Endothelial cell (in vitro differentiated cells): Measurements from ENCODE around the gene MALL. TPM values are rescaled to one million over a fixed set of nuclear protein-coding genes. Genes with fewer than 3 reads are reported as not detected.
"Not testable (repeated sequence)": the region's sequence is repeated elsewhere in the genome, so short reads cannot be mapped to it uniquely, and the experiment has no call there.

Experiments used
- DNase-seq: peaks from one replicate; pipeline ENCODE4 v3.0.0; 2021; ENCODE audit warnings: low spot score
- H3K27ac Mint-ChIP-seq: one replicate; pipeline ENCODE4 v1.8.0; 2021; ENCODE audit warnings: mixed read lengths, inconsistent platforms; ENCODE audit not compliant: unreplicated experiment
- H3K27me3 Mint-ChIP-seq: one replicate; pipeline ENCODE4 v1.8.0; 2021; ENCODE audit warnings: mild to moderate bottlenecking, moderate library complexity, mixed read lengths, inconsistent platforms; ENCODE audit not compliant: unreplicated experiment
- H3K36me3 Mint-ChIP-seq: one replicate; pipeline ENCODE4 v1.8.0; 2021; ENCODE audit warnings: mild to moderate bottlenecking, low read depth, mixed read lengths, inconsistent platforms; ENCODE audit not compliant: unreplicated experiment
- H3K4me1 Mint-ChIP-seq: one replicate; pipeline ENCODE4 v1.8.0; 2021; ENCODE audit warnings: mild to moderate bottlenecking, mixed read lengths, inconsistent platforms; ENCODE audit not compliant: unreplicated experiment
- H3K4me3 Mint-ChIP-seq: one replicate; pipeline ENCODE4 v1.8.0; 2021; ENCODE audit warnings: mild to moderate bottlenecking, mixed read lengths, inconsistent platforms; ENCODE audit not compliant: unreplicated experiment
- H3K9me3 Mint-ChIP-seq: one replicate; pipeline ENCODE4 v1.8.0; 2021; ENCODE audit warnings: mixed read lengths, inconsistent platforms; ENCODE audit not compliant: unreplicated experiment
- total RNA-seq: library from RNA; stranded (reverse); fragmentation: NEBNext Ultra II Directional; extraction: Animal tissue kit (Norgen Biotek cat#: 25700); gene quantifications from one replicate; pipeline ENCODE4 v1.2.1, GENCODE V29; 2021; ENCODE audit not compliant: unreplicated experiment

The MALL gene
- total RNA-seq, 1 donor from 2014 or later: 2.6 TPM

DNA sequence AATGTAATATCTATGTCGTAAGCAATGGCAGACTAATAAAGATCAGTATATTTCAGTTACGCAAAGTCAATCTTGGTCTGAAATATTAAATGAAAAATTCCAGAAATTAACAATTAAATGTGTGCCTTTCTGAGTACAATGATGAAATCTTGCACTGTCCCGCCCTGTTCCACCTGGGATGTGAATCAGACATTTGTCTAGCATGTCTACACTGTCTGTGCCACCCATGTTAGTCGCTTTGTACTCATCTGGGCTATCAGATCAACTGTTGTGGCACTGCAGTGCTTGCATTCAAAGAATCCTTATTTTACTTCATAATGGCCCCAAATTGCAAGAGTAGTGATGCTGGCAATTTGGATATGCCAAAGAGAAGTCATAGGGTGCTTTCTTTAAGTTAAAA, 25.5 kb downstream of the MALL start:
- not testable (repeated sequence) for H3K9me3 Mint-ChIP-seq, H3K4me3 Mint-ChIP-seq, H3K27me3 Mint-ChIP-seq, H3K36me3 Mint-ChIP-seq, DNase-seq, H3K4me1 Mint-ChIP-seq, H3K27ac Mint-ChIP-seq

DNA sequence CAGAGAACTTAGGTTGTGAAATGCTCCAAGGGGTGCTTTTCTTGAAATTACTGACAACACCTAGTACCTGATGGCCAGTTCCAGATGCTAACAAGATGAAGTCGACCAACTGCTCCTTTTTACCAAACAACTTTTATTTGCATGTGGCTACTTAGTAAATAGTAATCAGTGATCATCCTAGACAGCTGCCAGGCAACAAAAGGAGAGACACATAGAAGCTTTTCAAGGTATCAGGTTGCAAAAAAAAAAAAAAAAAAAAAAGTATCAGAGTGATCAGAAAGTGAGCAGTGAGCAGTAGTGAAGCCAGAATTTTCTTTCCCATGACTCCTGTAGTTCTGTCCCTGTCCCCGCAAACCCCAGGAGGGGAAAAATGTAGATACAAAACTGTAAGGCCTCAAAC, 31.9 kb downstream of the MALL start:
- H3K27ac Mint-ChIP-seq, H3K4me1 Mint-ChIP-seq, H3K4me3 Mint-ChIP-seq, H3K27me3 Mint-ChIP-seq, H3K36me3 Mint-ChIP-seq, DNase-seq, H3K9me3 Mint-ChIP-seq: not testable (repeated sequence)

DNA sequence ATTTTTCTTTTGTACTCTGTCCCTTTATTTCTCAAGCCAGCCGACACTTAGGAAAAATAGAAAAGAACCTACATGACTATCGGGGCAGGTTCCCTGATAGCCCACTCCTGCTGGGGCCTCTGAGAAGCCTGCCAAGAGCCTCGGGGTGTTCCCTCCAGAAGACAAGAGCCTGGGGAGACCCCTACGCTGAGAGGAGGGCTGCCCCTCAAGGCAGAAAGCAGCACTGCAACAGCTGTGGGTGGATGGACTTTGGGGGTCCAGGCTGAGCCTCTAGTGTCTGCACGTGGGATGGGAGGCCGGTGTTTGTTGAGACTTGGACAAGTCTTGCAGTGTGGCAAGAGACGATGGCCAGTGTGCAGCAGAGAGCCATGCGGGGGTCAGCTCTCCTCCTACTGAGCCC, 32.5 kb downstream of the MALL start:
- not testable (repeated sequence) for H3K4me3 Mint-ChIP-seq, H3K27me3 Mint-ChIP-seq, H3K4me1 Mint-ChIP-seq, DNase-seq, H3K27ac Mint-ChIP-seq, H3K9me3 Mint-ChIP-seq, H3K36me3 Mint-ChIP-seq

DNA sequence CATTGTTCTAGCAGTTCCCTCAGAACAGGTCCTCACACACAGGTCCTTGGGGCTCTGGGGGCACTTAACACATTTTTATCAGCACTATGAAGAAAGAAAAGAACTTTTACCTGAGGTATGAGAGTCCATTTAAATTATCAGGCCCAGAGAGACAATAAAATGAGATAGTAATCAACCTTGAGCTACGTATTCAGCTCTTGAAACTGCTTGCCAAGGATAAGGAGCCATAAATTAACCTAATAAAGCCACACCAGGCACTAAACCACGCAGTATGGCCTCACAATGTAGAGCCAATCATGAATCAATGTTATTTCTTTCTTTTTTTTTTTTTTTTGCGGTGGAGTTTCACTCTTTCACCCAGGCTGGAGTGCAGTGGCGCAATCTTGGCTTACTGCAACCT, 37.5 kb downstream of the MALL start:
- H3K36me3 Mint-ChIP-seq, H3K27me3 Mint-ChIP-seq, H3K4me1 Mint-ChIP-seq, H3K4me3 Mint-ChIP-seq, H3K9me3 Mint-ChIP-seq, DNase-seq, H3K27ac Mint-ChIP-seq: not testable (repeated sequence)

DNA sequence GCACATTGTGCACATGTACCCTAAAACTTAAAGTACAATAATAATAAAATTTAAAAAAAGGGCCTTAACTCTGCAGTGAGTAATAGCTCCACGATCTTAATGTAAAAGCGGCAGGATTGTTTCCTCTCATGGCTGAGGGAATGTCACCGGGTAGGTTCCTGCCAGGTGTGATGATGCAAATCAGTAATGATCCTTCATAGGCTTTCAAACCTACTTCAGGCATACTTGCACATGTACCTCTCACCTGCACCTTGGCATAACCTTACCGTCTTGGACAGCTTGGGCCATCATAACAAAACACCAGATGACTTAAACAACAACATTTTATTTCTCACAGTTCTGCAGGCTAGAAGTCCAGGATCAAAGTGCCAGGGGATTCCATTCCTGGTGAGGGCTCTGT, 39.7 kb downstream of the MALL start:
- not testable (repeated sequence) for H3K4me3 Mint-ChIP-seq, H3K4me1 Mint-ChIP-seq, DNase-seq, H3K27ac Mint-ChIP-seq, H3K27me3 Mint-ChIP-seq, H3K9me3 Mint-ChIP-seq, H3K36me3 Mint-ChIP-seq

DNA sequence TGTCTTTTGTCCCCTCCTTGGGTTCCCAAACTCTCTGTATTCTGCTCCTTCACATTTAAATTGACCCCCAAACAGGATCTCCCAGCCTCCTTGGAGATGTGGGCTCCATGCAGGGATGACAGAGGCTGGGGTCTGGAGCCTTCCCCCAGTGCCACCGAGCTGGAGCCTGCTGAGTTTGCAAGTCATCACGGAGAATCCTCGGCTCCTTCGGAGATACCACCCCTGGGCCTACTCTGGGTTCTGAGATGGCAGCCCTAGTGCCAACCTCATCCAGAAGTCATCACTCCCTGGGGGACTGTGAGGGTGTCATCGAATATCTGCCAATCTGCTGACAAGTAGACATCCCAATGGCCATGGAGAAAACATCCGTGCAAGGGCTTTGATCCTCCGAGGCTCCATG, 45.8 kb downstream of the MALL start:
- not testable (repeated sequence) for DNase-seq, H3K27ac Mint-ChIP-seq

DNA sequence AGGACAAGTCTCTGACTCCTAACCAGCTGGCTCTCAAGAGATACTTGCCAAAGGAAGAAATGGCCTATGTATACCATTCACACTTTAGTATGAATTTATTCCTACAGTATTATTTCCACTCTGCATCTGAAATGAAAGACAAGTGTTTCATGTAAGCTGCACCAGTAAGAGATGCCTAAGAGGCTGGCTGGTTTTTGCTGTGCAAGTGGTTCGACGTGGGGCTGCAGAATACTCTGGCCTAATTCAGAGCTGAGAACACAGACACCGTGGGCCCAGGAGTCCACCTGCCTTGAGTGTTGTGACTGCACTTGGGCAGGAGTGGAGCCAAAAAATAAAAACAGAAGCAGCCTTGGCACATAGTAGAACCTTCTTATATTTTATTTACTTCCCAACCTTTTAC, 47.5 kb downstream of the MALL start:
- H3K36me3 Mint-ChIP-seq, H3K27ac Mint-ChIP-seq, H3K4me1 Mint-ChIP-seq, H3K4me3 Mint-ChIP-seq, DNase-seq, H3K27me3 Mint-ChIP-seq, H3K9me3 Mint-ChIP-seq: not testable (repeated sequence)

More for the DNA sequence above, 45.8 kb downstream of the MALL start:
- not testable (repeated sequence) for H3K4me3 Mint-ChIP-seq, H3K36me3 Mint-ChIP-seq, H3K27me3 Mint-ChIP-seq, H3K4me1 Mint-ChIP-seq, H3K9me3 Mint-ChIP-seq

DNA sequence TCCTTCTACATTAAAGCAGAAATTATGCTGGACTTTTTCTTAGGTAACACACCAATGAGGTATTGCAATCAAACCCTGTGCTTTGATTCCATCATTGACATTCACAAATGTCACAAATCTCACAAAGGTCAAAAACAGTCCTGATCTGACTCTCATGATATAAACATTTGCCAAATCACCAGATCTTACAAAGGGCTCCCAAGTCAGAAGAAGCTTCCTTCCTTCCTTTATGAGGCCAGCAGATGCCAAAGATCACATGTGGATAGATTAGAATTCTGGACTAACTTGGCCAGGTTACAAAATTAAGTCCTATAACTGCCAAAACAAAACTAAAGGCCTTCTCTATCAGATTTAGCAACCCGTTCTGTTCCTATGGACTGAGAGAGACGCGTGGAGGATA, 53.3 kb downstream of the MALL start:
- not testable (repeated sequence) for H3K27ac Mint-ChIP-seq, H3K27me3 Mint-ChIP-seq, H3K4me1 Mint-ChIP-seq, H3K9me3 Mint-ChIP-seq, DNase-seq, H3K4me3 Mint-ChIP-seq, H3K36me3 Mint-ChIP-seq

DNA sequence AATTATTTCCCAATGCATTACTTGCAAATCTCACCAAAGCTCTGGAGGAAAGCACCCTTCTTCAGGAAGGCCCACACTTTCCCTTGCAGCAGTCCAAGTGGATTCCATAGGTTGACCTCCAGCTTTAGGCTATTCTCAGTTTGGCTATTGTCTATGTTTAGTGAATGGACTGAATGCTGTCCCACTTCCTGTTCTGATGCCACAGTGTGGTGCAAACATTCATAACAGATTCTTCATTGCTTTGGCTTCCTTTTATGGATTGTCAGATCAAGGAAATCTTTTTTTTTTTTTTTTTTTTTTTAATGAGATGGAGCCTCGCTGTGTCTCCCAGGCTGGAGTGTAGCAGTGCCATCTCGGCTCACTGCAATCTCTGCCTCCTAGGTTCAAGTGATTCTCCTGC, 55.1 kb downstream of the MALL start:
- not testable (repeated sequence) for DNase-seq, H3K27ac Mint-ChIP-seq, H3K27me3 Mint-ChIP-seq, H3K9me3 Mint-ChIP-seq, H3K4me3 Mint-ChIP-seq, H3K36me3 Mint-ChIP-seq, H3K4me1 Mint-ChIP-seq

DNA sequence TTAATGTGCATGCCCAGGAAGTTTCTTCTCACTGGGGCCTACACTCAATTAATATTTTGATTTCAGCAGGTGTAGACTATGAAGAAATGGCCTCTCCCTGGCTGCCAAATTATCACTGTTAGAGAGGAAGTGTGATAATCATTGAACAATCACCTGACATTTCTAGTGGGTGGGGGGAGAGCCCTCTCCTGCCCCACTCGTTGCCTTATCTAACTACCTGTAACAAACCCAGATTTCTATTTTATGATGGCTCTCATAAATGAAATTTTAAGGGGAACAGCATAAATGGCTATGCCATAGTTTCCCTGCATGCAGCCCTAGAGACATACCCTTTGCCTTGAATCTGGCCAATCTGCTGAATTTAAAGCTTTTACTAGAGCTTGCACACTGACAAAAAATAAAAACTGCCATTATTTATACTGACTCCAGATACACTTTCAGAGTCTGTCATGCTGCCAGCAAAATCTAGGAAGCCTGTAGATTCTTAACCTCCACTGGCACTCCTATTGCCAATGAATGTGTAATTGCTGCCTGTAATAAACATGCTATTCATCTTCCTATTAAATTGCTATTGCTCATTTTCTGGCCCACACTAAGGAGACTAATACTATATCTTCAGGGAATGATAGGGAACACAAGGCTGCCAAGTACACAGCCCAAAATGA, 55.8 kb downstream of the MALL start:
- H3K36me3 Mint-ChIP-seq, DNase-seq, H3K27ac Mint-ChIP-seq, H3K9me3 Mint-ChIP-seq, H3K27me3 Mint-ChIP-seq, H3K4me1 Mint-ChIP-seq, H3K4me3 Mint-ChIP-seq: not testable (repeated sequence)

DNA sequence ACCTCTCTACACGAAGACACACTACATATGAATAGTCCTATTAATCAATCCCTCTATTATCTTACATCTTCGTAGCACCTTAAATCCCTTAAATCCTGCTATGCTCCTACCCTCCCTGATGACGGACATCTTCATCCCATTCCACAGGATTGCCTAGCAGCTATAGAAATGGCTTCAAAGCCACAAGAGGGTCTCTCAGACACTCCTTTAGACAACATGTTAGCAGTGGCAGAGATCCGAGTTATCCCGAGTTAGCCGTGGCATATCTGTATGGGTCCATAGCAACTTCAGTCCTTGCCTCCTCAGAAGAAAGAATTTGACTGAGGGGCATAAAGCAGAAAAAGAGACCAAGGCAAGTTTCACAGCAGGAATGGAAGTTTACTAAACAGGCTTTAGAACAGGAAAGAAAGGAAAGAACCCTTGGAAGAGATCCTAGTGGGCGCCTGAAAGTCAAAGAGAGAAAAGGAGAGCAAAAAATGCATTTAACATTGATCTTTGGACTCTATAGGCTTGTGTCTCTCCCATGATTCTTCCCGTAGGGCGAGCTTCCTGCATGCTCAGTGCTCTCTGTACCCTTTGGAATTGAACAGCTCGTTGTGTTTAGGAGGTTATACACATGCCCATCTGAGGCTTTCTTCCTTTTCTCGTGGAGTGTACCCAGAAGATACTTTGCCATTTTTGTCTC, 56.5 kb downstream of the MALL start:
- H3K9me3 Mint-ChIP-seq, H3K27ac Mint-ChIP-seq, H3K4me1 Mint-ChIP-seq: not testable (repeated sequence)

DNA sequence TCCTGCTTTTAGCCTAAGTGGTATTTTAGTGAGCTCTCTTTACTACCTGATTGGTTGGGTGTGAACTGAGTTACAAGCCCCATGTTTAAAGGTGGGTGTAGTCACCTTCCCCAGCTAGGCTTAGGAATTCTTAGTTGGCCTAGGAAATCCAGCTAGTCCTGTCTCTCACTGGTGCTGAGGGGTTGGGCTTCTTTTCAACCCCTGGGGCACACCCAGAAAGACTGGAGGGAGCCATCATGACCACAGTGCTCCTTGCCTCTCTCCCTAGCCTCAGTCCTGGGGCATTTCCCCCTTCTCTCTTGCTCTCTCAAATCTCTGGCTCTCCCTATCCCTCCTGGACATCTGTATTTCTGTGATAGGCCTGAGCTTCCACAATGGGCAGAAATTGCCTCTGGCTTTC, 57.6 kb downstream of the MALL start:
- DNase-seq, H3K4me1 Mint-ChIP-seq, H3K36me3 Mint-ChIP-seq, H3K4me3 Mint-ChIP-seq, H3K27ac Mint-ChIP-seq, H3K27me3 Mint-ChIP-seq, H3K9me3 Mint-ChIP-seq: not testable (repeated sequence)

More for the DNA sequence above, 56.5 kb downstream of the MALL start:
- not testable (repeated sequence) for DNase-seq, H3K4me3 Mint-ChIP-seq, H3K36me3 Mint-ChIP-seq, H3K27me3 Mint-ChIP-seq
